Lower leg skin (tissue), 3 donors: Measurements from ENCODE around the gene TNNT2.

ENCODE experiments used
- CTCF ChIP-seq, 3 donors: fragments of 450-650 bp; IDR thresholded peaks; one replicate each; pipeline ENCODE4 v1.5.1; 2016; ENCODE audit warnings: antibody characterized with exemption in 3 of 3, mild to moderate bottlenecking in 3 of 3, moderate library complexity in 2 of 3
- POLR2A ChIP-seq, 2 donors: fragments of 450-650 bp; IDR thresholded peaks; one replicate each; pipeline ENCODE4 v1.6.1; 2016 to 2017; ENCODE audit warnings: antibody characterized with exemption in 2 of 2, mild to moderate bottlenecking in 1 of 2, moderate library complexity in 1 of 2

- no peak for TF ChIP-seq POLR2A (IDR thresholded peaks at IDR 0.05)
- TF ChIP-seq CTCF (IDR thresholded peaks at IDR 0.05), result no peak
Observed at GRCh38 chr1:201365251-201365650, 12.2 kb downstream of the TNNT2 start.
